Measurements from ENCODE around the gene ZBTB14. TPM values are rescaled to one million over a fixed set of nuclear protein-coding genes. Genes with fewer than 3 reads are reported as not detected.
A peak's percentile ranks its signal among the peaks of the same experiment; 100 is the strongest.

The ZBTB14 gene
- total and polyA plus RNA-seq, 4 donors: 2.2 to 6.9 (median 4.4) TPM

- no peak for TF ChIP-seq SP1 (IDR thresholded peaks at IDR 0.05)
- no peak for TF ChIP-seq ATF3 (IDR thresholded peaks at IDR 0.05)
- TF ChIP-seq RAD21 (IDR thresholded peaks at IDR 0.05): peak in 1 of 2 donors; percentile 16
- no peak for TF ChIP-seq TAF1 (conservative IDR thresholded peaks at IDR 0.05)
- TF ChIP-seq NR2F2 (IDR thresholded peaks at IDR 0.05): no peak
- no peak for TF ChIP-seq MAX (IDR thresholded peaks at IDR 0.05)
- no peak for TF ChIP-seq FOXA2 (IDR thresholded peaks at IDR 0.05)
- no peak for TF ChIP-seq JUND (IDR thresholded peaks at IDR 0.05)
- peak; percentile 87 for TF ChIP-seq YY1 (IDR thresholded peaks at IDR 0.05)
- no peak for TF ChIP-seq EGR1 (IDR thresholded peaks at IDR 0.05; ENCODE audit: low read depth in 2 of 2)
- no peak for TF ChIP-seq ZBTB33 (IDR thresholded peaks at IDR 0.05)
- TF ChIP-seq FOXA1 (IDR thresholded peaks at IDR 0.05): no peak
- no peak for TF ChIP-seq REST (IDR thresholded peaks at IDR 0.05)
- no peak for TF ChIP-seq HNF4G (IDR thresholded peaks at IDR 0.05)
- no peak for TF ChIP-seq RXRA (IDR thresholded peaks at IDR 0.05)
These were observed 1.3 kb upstream of the ZBTB14 start for GRCh38 chr18:5296706-5297320.

GRCh38 chr18:5295981-5296705 lies 617 bp upstream of the ZBTB14 start:
- WGBS: under 1% methylated on average over 95 of the region's 95 CpGs
- no peaks in the 10 kb centered on the region for H3K27me3 ChIP-seq (ENCODE audit: control insufficient read depth in 4 of 4, insufficient read depth in 4 of 4, low read length in 3 of 4)
- H3K27ac ChIP-seq (ENCODE audit: low read depth in 1 of 2, low read length in 2 of 2): peak overlapping the region; percentile 96
- H3K9ac ChIP-seq (ENCODE audit: low read depth in 1 of 2, low read length in 2 of 2): peak overlapping the region; percentile 64
- peak; percentile 96 for DNase-seq (ENCODE audit: low spot score)
- no peaks in the 10 kb centered on the region for H3K9me3 ChIP-seq (ENCODE audit: control insufficient read depth in 4 of 4, low read length in 3 of 4)
- no peak for TF ChIP-seq ATF3 (IDR thresholded peaks at IDR 0.05)
- TF ChIP-seq JUND (IDR thresholded peaks at IDR 0.05): no peak
- TF ChIP-seq FOXA2 (IDR thresholded peaks at IDR 0.05): no peak
- no peak for TF ChIP-seq HNF4A (conservative IDR thresholded peaks at IDR 0.05)
- no peak for TF ChIP-seq HNF4G (IDR thresholded peaks at IDR 0.05)
- no peak for TF ChIP-seq RAD21 (IDR thresholded peaks at IDR 0.05)
- TF ChIP-seq ZBTB33 (IDR thresholded peaks at IDR 0.05): no peak
- no peak for TF ChIP-seq RXRA (IDR thresholded peaks at IDR 0.05)
- TF ChIP-seq CTCF (IDR thresholded peaks at IDR 0.05; ENCODE audit: low read depth, low read length, missing input control): no peak
- TF ChIP-seq SP1 (IDR thresholded peaks at IDR 0.05): no peak
- TF ChIP-seq YY1 (IDR thresholded peaks at IDR 0.05): no peak
- no peak for TF ChIP-seq MAX (IDR thresholded peaks at IDR 0.05)
- TF ChIP-seq NR2F2 (IDR thresholded peaks at IDR 0.05): no peak
- TF ChIP-seq TAF1 (conservative IDR thresholded peaks at IDR 0.05): no peak
- H3K36me3 ChIP-seq (ENCODE audit: control insufficient read depth in 4 of 4, insufficient read depth in 3 of 4, low read depth in 1 of 4, low read length in 3 of 4): peaks cover 0 to 11% (median 4%) of the 10 kb centered on the region in 4 donors
- H3K4me3 ChIP-seq (ENCODE audit: low read depth in 1 of 3, low read length in 3 of 3): peak overlapping the region; percentile 73 to 89 (median 82)
- peaks cover 2 to 15% (median 7%) of the 10 kb centered on the region in 4 donors for H3K4me1 ChIP-seq (ENCODE audit: control insufficient read depth in 4 of 4, insufficient read depth in 4 of 4, low read length in 3 of 4)

More at GRCh38 chr18:5296706-5297320, 1.3 kb upstream of the ZBTB14 start:
- Histone ChIP-seq H3K4me1 (ENCODE audit: control insufficient read depth in 4 of 4, insufficient read depth in 4 of 4, low read length in 3 of 4) (peaks cover 2 to 15% (median 7%) of the 10 kb centered on the region in 4 donors), H3K9me3 (ENCODE audit: control insufficient read depth in 4 of 4, low read length in 3 of 4) (no peaks in the 10 kb centered on the region), H3K4me3 (ENCODE audit: low read depth in 1 of 3, low read length in 3 of 3) (peak overlapping the region; percentile 73 to 89 (median 82)), H3K27ac (ENCODE audit: low read depth in 1 of 2, low read length in 2 of 2) (peak overlapping the region; percentile 90 to 96), H3K27me3 (ENCODE audit: control insufficient read depth in 4 of 4, insufficient read depth in 4 of 4, low read length in 3 of 4) (no peaks in the 10 kb centered on the region), H3K9ac (ENCODE audit: low read depth in 1 of 2, low read length in 2 of 2) (peak overlapping the region; percentile 64), H3K36me3 (ENCODE audit: control insufficient read depth in 4 of 4, insufficient read depth in 3 of 4, low read depth in 1 of 4, low read length in 3 of 4) (peaks cover 0 to 4% (median under 1%) of the 10 kb centered on the region in 4 donors)
- WGBS: 5% methylated on average over 36 of the region's 36 CpGs
- DNase-seq (ENCODE audit: low spot score): peak; percentile 63
